OCI-LY3 (cell line): ENCODE data around the gene ACTR3.

ENCODE experiments used
- H2AFZ ChIP-seq: fragments of 200-600, 300-600 bp; shearing (Covaris generic); 2 replicates; pipeline ENCODE4 v1.6.0; 2014; ENCODE audit warnings: antibody characterized with exemption, low read depth, low read length
- H3K27ac ChIP-seq: fragments of 200-600, 300-600 bp; sonication (generic); 2 replicates; pipeline ENCODE4 v1.5.1; 2014; ENCODE audit warnings: mild to moderate bottlenecking, low read length, moderate library complexity, mixed read lengths
- H3K27me3 ChIP-seq: fragments of 200-600, 300-600 bp; sonication (generic); 2 replicates; pipeline ENCODE4 v1.6.1; 2014; ENCODE audit warnings: low read depth, low read length, mixed read lengths
- H3K36me3 ChIP-seq: fragments of 200-600, 300-600 bp; sonication (generic); replicated peaks from 2 replicates; pipeline ENCODE3; 2014; ENCODE audit warnings: low read depth, low read length, mixed read lengths
- H3K4me1 ChIP-seq: fragments of 300-600, 200-600 bp; sonication (generic); 2 replicates; pipeline ENCODE4 v1.6.1; 2014; ENCODE audit warnings: low read length, mixed read lengths
- H3K4me2 ChIP-seq: fragments of 200-600, 300-600 bp; sonication (generic); 2 replicates; pipeline ENCODE4 v1.6.1; 2014; ENCODE audit warnings: low read length, mixed read lengths
- H3K4me3 ChIP-seq: fragments of 300-600, 200-600 bp; sonication (generic); 2 replicates; pipeline ENCODE4 v1.5.1; 2014; ENCODE audit warnings: antibody characterized with exemption, mild to moderate bottlenecking, low read length, moderate library complexity
- H3K79me2 ChIP-seq: fragments of 300-600, 200-600 bp; shearing (Covaris generic); 2 replicates; pipeline ENCODE4 v1.6.1; 2014; ENCODE audit warnings: mild to moderate bottlenecking, low read length, mixed read lengths
- H3K9ac ChIP-seq: fragments of 300-600, 200-600 bp; shearing (Covaris generic); 2 replicates; pipeline ENCODE4 v1.6.0; 2014; ENCODE audit warnings: mild to moderate bottlenecking, low read length, moderate library complexity
- H3K9me3 ChIP-seq: fragments of 200-600, 300-600 bp; shearing (Covaris generic); 2 replicates; pipeline ENCODE4 v1.6.1; 2014; ENCODE audit warnings: low read length, mixed read lengths; ENCODE audit not compliant: insufficient read depth
- H4K20me1 ChIP-seq: fragments of 200-600, 300-600 bp; sonication (generic); 2 replicates; pipeline ENCODE4 v1.6.1; 2016; ENCODE audit warnings: low read length, mixed read lengths; ENCODE audit not compliant: insufficient read depth
- CTCF ChIP-seq: fragments of 200-600, 300-600 bp; sonication (generic); IDR thresholded peaks from 2 replicates; pipeline ENCODE4 v1.5.1; 2014; ENCODE audit warnings: antibody characterized with exemption, low read length, low read depth
- EZH2phosphoT487 ChIP-seq: fragments of 200-600 bp; shearing (Covaris generic); IDR thresholded peaks from 2 replicates; pipeline ENCODE4 v1.6.1; 2018; ENCODE audit warnings: antibody characterized with exemption, mixed run types, low read depth

ACTR3 gene

GRCh38 chr2:113850687-113851086, 39.2 kb upstream of the ACTR3 start:
- Histone ChIP-seq H3K9me3 (no peaks in the 10 kb centered on the region), H3K4me3 (no peak overlapping the region), H3K4me2 (no peak overlapping the region), H3K36me3 (no peaks in the 10 kb centered on the region), H4K20me1 (no peaks in the 10 kb centered on the region), H2AFZ (no peak overlapping the region), H3K4me1 (peaks cover 31% of the 10 kb centered on the region), H3K9ac (no peak overlapping the region), H3K27ac (no peak overlapping the region), H3K79me2 (no peaks in the 10 kb centered on the region), H3K27me3 (no peaks in the 10 kb centered on the region)
- TF ChIP-seq CTCF (no peak), EZH2phosphoT487 (no peak)

DNA sequence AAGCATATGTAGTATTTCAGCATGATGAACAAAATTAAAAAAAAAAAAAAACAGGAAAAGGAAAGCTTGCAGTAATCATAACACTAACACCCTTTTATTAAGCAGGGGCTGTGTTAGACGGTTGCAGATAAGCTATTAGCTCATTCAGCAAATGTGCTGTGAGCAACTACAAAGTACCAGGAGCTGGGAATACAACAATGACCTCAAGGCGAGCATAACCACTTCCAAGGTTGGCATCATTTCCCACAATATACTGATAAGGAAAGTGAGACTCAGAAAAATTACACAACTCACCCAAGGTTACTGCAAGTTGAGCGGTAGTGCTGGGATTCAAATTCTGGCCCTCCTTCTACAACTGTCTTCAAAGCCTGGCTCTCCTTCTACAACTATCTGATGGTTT, 38.2 kb upstream of the ACTR3 start:
- H3K79me2 ChIP-seq: no peaks in the 10 kb centered on the region
- no peak for TF ChIP-seq CTCF
- TF ChIP-seq EZH2phosphoT487: no peak
- H3K9me3 ChIP-seq: no peaks in the 10 kb centered on the region
- H3K4me1 ChIP-seq: peaks cover 27% of the 10 kb centered on the region
- H3K9ac ChIP-seq: no peak overlapping the region
- H3K4me2 ChIP-seq: no peak overlapping the region
- H3K4me3 ChIP-seq: no peak overlapping the region
- H2AFZ ChIP-seq: no peak overlapping the region
- H3K27ac ChIP-seq: no peak overlapping the region
- H3K27me3 ChIP-seq: no peaks in the 10 kb centered on the region
- H4K20me1 ChIP-seq: no peaks in the 10 kb centered on the region
- H3K36me3 ChIP-seq: no peaks in the 10 kb centered on the region

DNA sequence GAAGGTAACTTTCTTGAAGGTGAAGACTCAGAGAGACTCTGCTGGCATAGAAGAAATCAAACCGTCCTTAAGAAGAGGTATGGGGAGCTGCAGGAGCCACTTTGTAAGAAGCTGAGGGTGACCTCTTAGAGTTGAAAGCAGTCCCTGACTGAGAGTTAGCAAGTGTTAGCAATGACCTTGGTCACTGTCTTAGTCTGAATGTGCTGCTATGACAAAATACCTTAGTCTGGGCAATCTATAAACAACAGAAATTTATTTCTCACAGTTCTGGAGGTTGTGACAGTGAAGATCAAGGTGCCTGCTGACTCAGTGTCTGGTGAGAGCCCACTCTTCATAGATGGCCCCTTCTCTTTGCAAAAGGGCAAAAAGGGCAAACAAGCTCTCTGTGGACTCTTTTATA, 35.7 kb upstream of the ACTR3 start:
- Histone ChIP-seq H3K79me2 (no peaks in the 10 kb centered on the region), H2AFZ (no peak overlapping the region), H3K4me2 (no peak overlapping the region), H3K4me1 (peaks cover 38% of the 10 kb centered on the region), H3K36me3 (no peaks in the 10 kb centered on the region), H3K27me3 (no peaks in the 10 kb centered on the region), H3K27ac (no peak overlapping the region), H3K9me3 (no peaks in the 10 kb centered on the region), H4K20me1 (no peaks in the 10 kb centered on the region), H3K4me3 (no peak overlapping the region), H3K9ac (no peak overlapping the region)
- TF ChIP-seq CTCF: no peak
- no peak for TF ChIP-seq EZH2phosphoT487

- H3K4me2 ChIP-seq: no peak overlapping the region
- H3K4me3 ChIP-seq: no peak overlapping the region
- H3K4me1 ChIP-seq: peaks cover 43% of the 10 kb centered on the region
- H3K9me3 ChIP-seq: no peaks in the 10 kb centered on the region
- TF ChIP-seq EZH2phosphoT487: no peak
- TF ChIP-seq CTCF: no peak
- no peak overlapping the region for H3K27ac ChIP-seq
- peak overlapping the region; percentile 59 for H2AFZ ChIP-seq
- no peaks in the 10 kb centered on the region for H4K20me1 ChIP-seq
- H3K79me2 ChIP-seq: no peaks in the 10 kb centered on the region
- H3K27me3 ChIP-seq: no peaks in the 10 kb centered on the region
- H3K9ac ChIP-seq: no peak overlapping the region
- H3K36me3 ChIP-seq: no peaks in the 10 kb centered on the region
These were observed 34.7 kb upstream of the ACTR3 start for GRCh38 chr2:113854970-113855740.
